Measurements from ENCODE around the gene RPGRIP1L. TPM values are rescaled to one million over a fixed set of nuclear protein-coding genes. Genes with fewer than 3 reads are reported as not detected.

The RPGRIP1L gene
- total RNA-seq, 1 donor from 2014 or later, result 19.9 TPM

DNA sequence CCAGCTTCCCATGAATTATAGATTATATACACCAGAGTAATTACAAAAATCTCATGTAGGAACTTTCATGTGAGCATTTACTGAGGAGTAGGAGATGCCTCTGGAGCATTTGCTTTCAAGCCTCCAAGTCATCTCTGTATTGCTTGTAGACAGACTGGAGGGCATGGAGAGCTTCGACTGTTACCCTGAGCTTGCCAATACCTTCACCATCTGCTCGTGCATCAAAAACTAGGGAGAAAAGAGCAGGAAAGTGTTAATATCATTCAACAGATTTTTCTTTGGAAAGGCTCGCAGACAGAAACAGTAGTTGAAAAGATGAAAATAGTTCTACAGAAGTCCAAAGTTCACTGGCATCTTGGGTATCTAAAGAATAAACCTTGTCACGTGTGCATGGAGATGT, 101.7 kb downstream of the RPGRIP1L start:
- DNase-seq (ENCODE audit: low spot score, unreplicated experiment), result no peak
- H3K27me3 Mint-ChIP-seq, result no peaks in the 10 kb centered on the region
- peaks cover 10% of the 10 kb centered on the region for H3K36me3 Mint-ChIP-seq (ENCODE audit: insufficient read depth)
- H3K4me1 Mint-ChIP-seq (ENCODE audit: low read depth), result no peaks in the 10 kb centered on the region
- H3K27ac Mint-ChIP-seq, result no peak overlapping the region
- no peaks in the 10 kb centered on the region for H3K9me3 Mint-ChIP-seq (ENCODE audit: low read depth)
- no peak overlapping the region for H3K4me3 Mint-ChIP-seq (ENCODE audit: low read depth)
- TF ChIP-seq, protein P1, sequence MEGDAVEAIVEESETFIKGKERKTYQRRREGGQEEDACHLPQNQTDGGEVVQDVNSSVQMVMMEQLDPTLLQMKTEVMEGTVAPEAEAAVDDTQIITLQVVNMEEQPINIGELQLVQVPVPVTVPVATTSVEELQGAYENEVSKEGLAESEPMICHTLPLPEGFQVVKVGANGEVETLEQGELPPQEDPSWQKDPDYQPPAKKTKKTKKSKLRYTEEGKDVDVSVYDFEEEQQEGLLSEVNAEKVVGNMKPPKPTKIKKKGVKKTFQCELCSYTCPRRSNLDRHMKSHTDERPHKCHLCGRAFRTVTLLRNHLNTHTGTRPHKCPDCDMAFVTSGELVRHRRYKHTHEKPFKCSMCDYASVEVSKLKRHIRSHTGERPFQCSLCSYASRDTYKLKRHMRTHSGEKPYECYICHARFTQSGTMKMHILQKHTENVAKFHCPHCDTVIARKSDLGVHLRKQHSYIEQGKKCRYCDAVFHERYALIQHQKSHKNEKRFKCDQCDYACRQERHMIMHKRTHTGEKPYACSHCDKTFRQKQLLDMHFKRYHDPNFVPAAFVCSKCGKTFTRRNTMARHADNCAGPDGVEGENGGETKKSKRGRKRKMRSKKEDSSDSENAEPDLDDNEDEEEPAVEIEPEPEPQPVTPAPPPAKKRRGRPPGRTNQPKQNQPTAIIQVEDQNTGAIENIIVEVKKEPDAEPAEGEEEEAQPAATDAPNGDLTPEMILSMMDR (IDR thresholded peaks at IDR 0.05; ENCODE audit: unreplicated experiment), result no peak

- no peaks in the 10 kb centered on the region for H3K27me3 Mint-ChIP-seq
- H3K36me3 Mint-ChIP-seq (ENCODE audit: insufficient read depth), result peaks cover 18% of the 10 kb centered on the region
- peaks cover 11% of the 10 kb centered on the region for H3K9me3 Mint-ChIP-seq (ENCODE audit: low read depth)
- TF ChIP-seq, protein P1 (IDR thresholded peaks at IDR 0.05; ENCODE audit: unreplicated experiment), result no peak
- no peaks in the 10 kb centered on the region for H3K4me1 Mint-ChIP-seq (ENCODE audit: low read depth)
- H3K4me3 Mint-ChIP-seq (ENCODE audit: low read depth), result no peak overlapping the region
- no peak for DNase-seq (ENCODE audit: low spot score, unreplicated experiment)
- no peak overlapping the region for H3K27ac Mint-ChIP-seq
Measured at GRCh38 chr16:53600616-53601015, 103.0 kb downstream of the RPGRIP1L start.

DNA sequence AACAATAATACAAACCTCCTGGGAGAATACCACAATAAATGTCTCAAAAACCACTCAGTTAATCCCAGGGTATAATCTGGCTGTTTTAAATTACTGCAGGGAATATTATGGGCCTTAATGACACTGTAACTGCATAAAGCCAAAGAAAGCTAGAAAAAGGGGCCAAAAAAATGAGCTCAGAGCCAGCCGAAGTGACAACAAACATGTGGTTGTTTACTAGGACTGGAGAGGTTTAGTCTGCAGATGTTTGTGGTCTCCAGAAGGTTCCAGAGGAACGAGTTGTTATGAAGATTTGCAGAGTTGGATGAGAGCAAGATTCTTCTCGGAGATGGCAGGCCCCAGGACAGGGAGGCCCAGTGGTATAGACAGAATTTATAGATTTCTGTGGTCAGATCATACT, 103.5 kb downstream of the RPGRIP1L start:
- Mint-ChIP-seq H3K9me3 (ENCODE audit: low read depth) (peaks cover 16% of the 10 kb centered on the region), H3K4me3 (ENCODE audit: low read depth) (no peak overlapping the region), H3K36me3 (ENCODE audit: insufficient read depth) (peaks cover 19% of the 10 kb centered on the region), H3K27me3 (no peaks in the 10 kb centered on the region), H3K4me1 (ENCODE audit: low read depth) (no peaks in the 10 kb centered on the region), H3K27ac (no peak overlapping the region)
- TF ChIP-seq, protein P1 (IDR thresholded peaks at IDR 0.05; ENCODE audit: unreplicated experiment), result no peak
- DNase-seq (ENCODE audit: low spot score, unreplicated experiment), result no peak

- no peak overlapping the region for H3K4me3 Mint-ChIP-seq (ENCODE audit: low read depth)
- TF ChIP-seq, protein P1 (IDR thresholded peaks at IDR 0.05; ENCODE audit: unreplicated experiment), result no peak
- H3K36me3 Mint-ChIP-seq (ENCODE audit: insufficient read depth), result peaks cover 23% of the 10 kb centered on the region
- no peak overlapping the region for H3K27ac Mint-ChIP-seq
- no peaks in the 10 kb centered on the region for H3K4me1 Mint-ChIP-seq (ENCODE audit: low read depth)
- peaks cover 22% of the 10 kb centered on the region for H3K9me3 Mint-ChIP-seq (ENCODE audit: low read depth)
- no peaks in the 10 kb centered on the region for H3K27me3 Mint-ChIP-seq
- DNase-seq (ENCODE audit: low spot score, unreplicated experiment), result no peak
Measured at GRCh38 chr16:53599548-53599947, 104.1 kb downstream of the RPGRIP1L start.

- H3K36me3 Mint-ChIP-seq (ENCODE audit: insufficient read depth), result peaks cover 21% of the 10 kb centered on the region
- H3K4me3 Mint-ChIP-seq (ENCODE audit: low read depth), result no peak overlapping the region
Measured at GRCh38 chr16:53598511-53599275, 105.0 kb downstream of the RPGRIP1L start.

More at GRCh38 chr16:53598511-53599275, 105.0 kb downstream of the RPGRIP1L start:
- peaks cover 26% of the 10 kb centered on the region for H3K9me3 Mint-ChIP-seq (ENCODE audit: low read depth)
- TF ChIP-seq, protein P1 (IDR thresholded peaks at IDR 0.05; ENCODE audit: unreplicated experiment), result no peak
- H3K27me3 Mint-ChIP-seq, result no peaks in the 10 kb centered on the region
- no peak for DNase-seq (ENCODE audit: low spot score, unreplicated experiment)
- H3K4me1 Mint-ChIP-seq (ENCODE audit: low read depth), result no peaks in the 10 kb centered on the region
- no peak overlapping the region for H3K27ac Mint-ChIP-seq

Data from progenitor cell of endocrine pancreas (in vitro differentiated cells).